H1 (cell line): Measurements from ENCODE around the gene SPRING1. TPM values are rescaled to one million over a fixed set of nuclear protein-coding genes. Genes with fewer than 3 reads are reported as not detected.

Experiments
- CTCF ChIA-PET: fragments of 300-600 bp; sonication (Branson Sonifier 250); formaldehyde crosslinking; loops from one replicate; lab custom pipeline; 2021; ENCODE audit not compliant: partially characterized antibody; lab: Charles Lee
- POLR2A ChIA-PET: fragments of 300-600 bp; sonication (Branson Sonifier 250); formaldehyde crosslinking; loops from one replicate; lab custom pipeline; 2021; ENCODE audit warnings: inconsistent platforms; ENCODE audit not compliant: partially characterized antibody; lab: Charles Lee
- DNase-seq, 2 experiments: peaks; one replicate each; pipeline versions ENCODE4 v3.0.0 to v3.0.0-alpha.2; 2010 to 2022; ENCODE audit warnings: low spot score in 2 of 2, low read depth in 1 of 2, mixed read lengths in 1 of 2
- FAIRE-seq: peaks from 2 replicates; lab custom pipeline; 2011; peaks lifted over from hg19 to GRCh38; lab: Jason Lieb, UNC
- H2AFZ ChIP-seq: 2 replicates; pipeline ENCODE4 v1.8.1; 2012; ENCODE audit warnings: low read length, inconsistent platforms
- H2AK5ac ChIP-seq: 2 replicates; pipeline ENCODE4 v1.6.1; 2013; ENCODE audit warnings: low read depth, low read length
- H2BK120ac ChIP-seq: replicated peaks from 2 replicates; pipeline ENCODE3; 2013; ENCODE audit warnings: low read depth, low read length, inconsistent platforms
- H2BK12ac ChIP-seq: 2 replicates; pipeline ENCODE4 v1.6.1; 2013; ENCODE audit warnings: low read depth, low read length
- H2BK15ac ChIP-seq: 2 replicates; pipeline ENCODE4 v1.6.1; 2013; ENCODE audit warnings: low read length
- H2BK20ac ChIP-seq: 2 replicates; pipeline ENCODE4 v1.6.1; 2013; ENCODE audit warnings: low read length
- H2BK5ac ChIP-seq: 2 replicates; pipeline ENCODE4 v1.6.1; 2013; ENCODE audit warnings: low read depth, low read length
- H3K14ac ChIP-seq: 2 replicates; pipeline ENCODE4 v1.6.1; 2013; ENCODE audit warnings: inconsistent platforms; ENCODE audit not compliant: insufficient read length
- H3K18ac ChIP-seq: 2 replicates; pipeline ENCODE4 v1.6.1; 2013; ENCODE audit warnings: low read length; ENCODE audit errors: extremely low read depth
- H3K23ac ChIP-seq: 2 replicates; pipeline ENCODE4 v1.6.1; 2013; ENCODE audit warnings: inconsistent platforms; ENCODE audit not compliant: insufficient read length
- H3K23me2 ChIP-seq: 2 replicates; pipeline ENCODE4 v1.6.1; 2013; ENCODE audit warnings: low read depth, low read length
- H3K27ac ChIP-seq: 2 replicates; pipeline ENCODE4 v1.6.1; 2011; ENCODE audit warnings: low read depth, low read length, inconsistent platforms
- H3K27me3 ChIP-seq, 4 experiments: replicated peaks in 1 of 4; 1 replicate in 1 of 4; 2 replicates in 3 of 4; pipeline versions ENCODE4 v1.6.1 to v1.8.1; 2011 to 2013; ENCODE audit warnings: low read length in 3 of 4, mild to moderate bottlenecking in 3 of 4, inconsistent platforms in 2 of 4, mixed read lengths in 2 of 4, moderate library complexity in 1 of 4; ENCODE audit not compliant: control insufficient read depth in 3 of 4, insufficient read depth in 3 of 4; ENCODE audit errors: extremely low read depth in 1 of 4
- H3K36me3 ChIP-seq, 4 experiments: 2 replicates each; pipeline versions ENCODE4 v1.6.1 to v1.8.1; 2011 to 2013; ENCODE audit warnings: mild to moderate bottlenecking in 4 of 4, low read length in 3 of 4, moderate library complexity in 2 of 4, control low read depth in 1 of 4, inconsistent platforms in 1 of 4; ENCODE audit not compliant: insufficient read depth in 4 of 4, control insufficient read depth in 2 of 4
- H3K4ac ChIP-seq: replicated peaks from 2 replicates; pipeline ENCODE3; 2013; ENCODE audit warnings: low read length, low read depth, mixed read lengths, inconsistent platforms; ENCODE audit not compliant: insufficient read length
- H3K4me1 ChIP-seq, 4 experiments: replicated peaks in 1 of 4; 1 replicate in 1 of 4; 2 replicates in 3 of 4; pipeline versions ENCODE4 v1.6.1 to v1.8.1; 2011 to 2013; ENCODE audit warnings: low read length in 3 of 4, inconsistent platforms in 2 of 4, mixed read lengths in 1 of 4; ENCODE audit not compliant: insufficient read depth in 4 of 4, control insufficient read depth in 3 of 4
- H3K4me2 ChIP-seq, 2 experiments: 2 replicates each; pipeline versions ENCODE4 v1.6.1 to v1.8.1; 2011 to 2013; ENCODE audit warnings: low read depth in 2 of 2, low read length in 2 of 2, control low read depth in 1 of 2, inconsistent platforms in 1 of 2, mild to moderate bottlenecking in 1 of 2; ENCODE audit not compliant: insufficient read depth in 1 of 2
- H3K4me3 ChIP-seq, 4 experiments: fragments of 200-600, 300-600 bp in 1 of 4; sonication (generic), shearing (Covaris generic), sonication (Bioruptor Twin) in 1 of 4; 2 replicates each; pipeline versions ENCODE4 v1.5.1 to v1.8.1; 2011 to 2016; ENCODE audit warnings: low read length in 4 of 4, low read depth in 3 of 4, control low read depth in 2 of 4, inconsistent platforms in 2 of 4, mild to moderate bottlenecking in 2 of 4, mixed read lengths in 1 of 4, moderate library complexity in 1 of 4; ENCODE audit not compliant: insufficient read depth in 2 of 4; ENCODE audit errors: extremely low read depth in 1 of 4
- H3K56ac ChIP-seq: replicated peaks from 2 replicates; pipeline ENCODE3; 2013; ENCODE audit warnings: low read depth, mild to moderate bottlenecking, mixed read lengths, low read length, inconsistent platforms; ENCODE audit not compliant: insufficient read length
- H3K79me1 ChIP-seq: 2 replicates; pipeline ENCODE4 v1.6.1; 2013; ENCODE audit warnings: low read depth, low read length, control low read depth
- H3K79me2 ChIP-seq, 2 experiments: 2 replicates each; pipeline versions ENCODE4 v1.6.1 to v1.8.1; 2012 to 2013; ENCODE audit warnings: low read length in 2 of 2, mild to moderate bottlenecking in 2 of 2, inconsistent platforms in 1 of 2; ENCODE audit not compliant: insufficient read depth in 2 of 2, control insufficient read depth in 1 of 2
- H3K9ac ChIP-seq, 4 experiments: replicated peaks in 1 of 4; 1 replicate in 1 of 4; 2 replicates in 3 of 4; pipeline versions ENCODE4 v1.6.1 to v1.8.1; 2011 to 2013; ENCODE audit warnings: low read depth in 3 of 4, low read length in 3 of 4, control low read depth in 2 of 4, mild to moderate bottlenecking in 2 of 4, moderate library complexity in 2 of 4, inconsistent platforms in 1 of 4; ENCODE audit errors: extremely low read depth in 1 of 4
- H3K9me3 ChIP-seq, 2 experiments: 2 replicates each; pipeline versions ENCODE4 v1.6.1 to v1.8.1; 2012 to 2013; ENCODE audit warnings: mild to moderate bottlenecking in 2 of 2, moderate library complexity in 2 of 2, control low read depth in 1 of 2, inconsistent platforms in 1 of 2, low read depth in 1 of 2, low read length in 1 of 2, mixed read lengths in 1 of 2; ENCODE audit not compliant: insufficient read depth in 2 of 2
- H4K20me1 ChIP-seq, 2 experiments: replicated peaks in 1 of 2; 2 replicates each; pipeline versions ENCODE3 to v1.8.1; 2011 to 2013; ENCODE audit warnings: inconsistent platforms in 2 of 2, low read length in 2 of 2, mild to moderate bottlenecking in 1 of 2; ENCODE audit not compliant: insufficient read depth in 2 of 2, control insufficient read depth in 1 of 2
- H4K5ac ChIP-seq: 2 replicates; pipeline ENCODE4 v1.6.1; 2013; ENCODE audit warnings: low read length, low read depth, mixed read lengths, inconsistent platforms; ENCODE audit not compliant: insufficient read length
- H4K8ac ChIP-seq: 2 replicates; pipeline ENCODE4 v1.8.0; 2013; ENCODE audit warnings: mild to moderate bottlenecking, moderate library complexity, low read length, inconsistent platforms; ENCODE audit not compliant: insufficient read depth; ENCODE audit errors: extremely low read depth
- H4K91ac ChIP-seq: replicated peaks from 2 replicates; pipeline ENCODE3; 2013; ENCODE audit warnings: low read length, mixed read lengths, inconsistent platforms; ENCODE audit not compliant: insufficient read length
- BRCA1 ChIP-seq: IDR thresholded peaks from 2 replicates; pipeline ENCODE4 v1.6.1; 2012; ENCODE audit warnings: low read depth, low read length, improper control_type of control experiment
- RAD21 ChIP-seq, 2 experiments: IDR thresholded peaks in 1 of 2; conservative IDR thresholded peaks in 1 of 2; 2 replicates each; pipeline ENCODE4 v1.6.1; 2011; ENCODE audit warnings: low read depth in 2 of 2, low read length in 2 of 2, improper control_type of control experiment in 1 of 2, inconsistent platforms in 1 of 2, mild to moderate bottlenecking in 1 of 2, moderate library complexity in 1 of 2
- TBP ChIP-seq: IDR thresholded peaks from 2 replicates; pipeline ENCODE4 v1.6.1; 2011; ENCODE audit warnings: low read depth, low read length, improper control_type of control experiment
- WGBS, 2 experiments: shearing (Covaris generic) in 1 of 2; methylation state at CpG; one replicate each; pipeline versions ENCODE4 v1.1.6 to v1.1.7; 2013 to 2015; ENCODE audit warnings: low lambda C conversion rate in 2 of 2, mixed read lengths in 2 of 2, inconsistent platforms in 1 of 2, low coverage in 1 of 2, missing lambda C conversion rate in 1 of 2; ENCODE audit not compliant: insufficient replicate concordance in 2 of 2, insufficient coverage in 1 of 2, insufficient read length in 1 of 2; ENCODE audit errors: extremely low coverage in 1 of 2, missing lambda C conversion rate in 1 of 2; 5-methylcytosine and 5-hydroxymethylcytosine counted together
- polyA plus RNA-seq, 7 experiments: library from polyadenylated mRNA; depleted of rRNA in 3 of 7; stranded (reverse) in 5 of 7; unstranded in 2 of 7; fragments of >200 nt in 5 of 7; fragments of 200-250 nt in 2 of 7; gene quantifications; 1 replicate in 5 of 7; 2 replicates in 1 of 7; 4 replicates in 1 of 7; pipeline versions ENCODE4 v1.2.1 to v1.2.3, GENCODE V29; 2011 to 2013; ENCODE audit warnings: missing spikeins in 2 of 7, mixed read lengths in 2 of 7
- total RNA-seq: library from RNA; stranded (reverse); fragmentation: NEBNext Ultra II Directional; extraction: Animal tissue kit (Norgen Biotek cat#: 25700); gene quantifications from 2 replicates; pipeline ENCODE4 v1.2.1, GENCODE V29; 2021
- TF ChIP-seq, protein P1 (sequence below): IDR thresholded peaks from 2 replicates; pipeline ENCODE4 v1.6.1; 2012; ENCODE audit warnings: low read length, inconsistent platforms

SPRING1 gene
- total and polyA plus RNA-seq, 2 of the 8 experiments (the other 6 are each of a cell fraction or from before 2014, with no cell fraction given) = 14.3 to 46.5 TPM

DNA sequence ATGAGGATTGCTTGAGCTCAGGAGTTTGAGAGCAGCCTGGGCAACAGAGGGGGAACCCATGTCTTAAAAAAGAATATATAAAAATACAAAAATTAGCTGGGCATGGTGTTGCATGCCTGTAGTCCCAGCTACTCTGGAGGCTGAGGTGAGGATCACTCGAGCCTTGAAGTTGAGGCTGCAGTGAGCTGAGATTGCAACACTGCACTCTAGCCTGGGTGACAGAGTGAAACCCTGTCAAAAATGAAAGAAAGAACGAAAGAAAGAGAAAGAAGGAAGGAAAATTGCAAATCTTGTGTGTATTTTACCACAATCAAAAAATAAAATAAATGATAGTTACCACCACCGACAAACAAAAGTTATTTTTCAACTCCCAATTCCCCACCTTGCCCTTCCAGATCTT lies 45.3 kb downstream of the SPRING1 start:
- no peak overlapping the region for H3K23ac ChIP-seq
- no peaks in the 10 kb centered on the region for H3K79me1 ChIP-seq
- H3K4ac ChIP-seq = no peak overlapping the region
- WGBS, 2 experiments = 79% methylated on average over 3 of the region's 3 CpGs; no CpG with 5 or more reads in 1 of the 2 experiments
- H2BK20ac ChIP-seq = no peak overlapping the region
- no peak overlapping the region for H3K4me3 ChIP-seq
- H3K4me2 ChIP-seq = no peak overlapping the region; a peak in 1 of 4 replicates
- H3K4me1 ChIP-seq = peaks cover 0 to 10% (median 4%) of the 10 kb centered on the region in 4 experiments; a peak in 5 of 7 replicates
- no peak overlapping the region for H3K18ac ChIP-seq
- TF ChIP-seq BRCA1 = no peak
- TF ChIP-seq RAD21 (IDR thresholded peaks at IDR 0.05 in 1 of 2, conservative IDR thresholded peaks at IDR 0.05 in 1 of 2; ENCODE audit: low read depth in 2 of 2, low read length in 2 of 2) = no peak
- TF ChIP-seq TBP = no peak
- TF ChIP-seq, protein P1, sequence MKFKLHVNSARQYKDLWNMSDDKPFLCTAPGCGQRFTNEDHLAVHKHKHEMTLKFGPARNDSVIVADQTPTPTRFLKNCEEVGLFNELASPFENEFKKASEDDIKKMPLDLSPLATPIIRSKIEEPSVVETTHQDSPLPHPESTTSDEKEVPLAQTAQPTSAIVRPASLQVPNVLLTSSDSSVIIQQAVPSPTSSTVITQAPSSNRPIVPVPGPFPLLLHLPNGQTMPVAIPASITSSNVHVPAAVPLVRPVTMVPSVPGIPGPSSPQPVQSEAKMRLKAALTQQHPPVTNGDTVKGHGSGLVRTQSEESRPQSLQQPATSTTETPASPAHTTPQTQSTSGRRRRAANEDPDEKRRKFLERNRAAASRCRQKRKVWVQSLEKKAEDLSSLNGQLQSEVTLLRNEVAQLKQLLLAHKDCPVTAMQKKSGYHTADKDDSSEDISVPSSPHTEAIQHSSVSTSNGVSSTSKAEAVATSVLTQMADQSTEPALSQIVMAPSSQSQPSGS = no peak
- H3K79me2 ChIP-seq = no peaks in the 10 kb centered on the region
- DNase-seq (no peak), FAIRE-seq (no peak)
- H2BK15ac ChIP-seq = no peak overlapping the region
- no peaks in the 10 kb centered on the region for H4K20me1 ChIP-seq
- H3K14ac ChIP-seq = no peak overlapping the region
- no peak overlapping the region for H2AK5ac ChIP-seq
- H3K23me2 ChIP-seq = 0 out of 2 replicates have a peak, but pooled peaks cover 5% of the 10 kb centered on the region
- H2BK12ac ChIP-seq = no peak overlapping the region
- no peak overlapping the region for H3K9ac ChIP-seq
- peaks cover 0 to 10% (median 6%) of the 10 kb centered on the region in 4 experiments; a peak in 6 of 7 replicates for H3K27me3 ChIP-seq
- POLR2A ChIA-PET = no interaction called here
- CTCF ChIA-PET = interaction anchor here (0.6 to 1.8 kb wide), 5 partner anchors 17 to 746 kb away, joined by 3 to 7 read pairs (median 4); no protein-coding TSS in a partner anchor
- no peak overlapping the region for H4K8ac ChIP-seq
- no peak overlapping the region for H3K56ac ChIP-seq
- no peak overlapping the region for H2BK120ac ChIP-seq
- no peak overlapping the region for H2BK5ac ChIP-seq
- no peak overlapping the region for H3K27ac ChIP-seq
- H4K91ac ChIP-seq = no peak overlapping the region
- H4K5ac ChIP-seq = no peak overlapping the region
- H3K9me3 ChIP-seq = no peaks in the 10 kb centered on the region
- no peak overlapping the region for H2AFZ ChIP-seq
- no peaks in the 10 kb centered on the region for H3K36me3 ChIP-seq
